Gastrocnemius medialis (tissue), 4 donors: Measurements from ENCODE around the gene PARP8.

Experiments
- CTCF ChIP-seq, 5 experiments: fragments of 450-650 bp in 3 of 5; fragments of 200-600 bp in 2 of 5; sonication (generic) in 2 of 5; IDR thresholded peaks in 4 of 5; conservative IDR thresholded peaks in 1 of 5; 1 replicate in 4 of 5; 2 replicates in 1 of 5; pipeline ENCODE4 v1.5.1; 2016 to 2019; ENCODE audit warnings: antibody characterized with exemption in 5 of 5, mild to moderate bottlenecking in 3 of 5, moderate library complexity in 3 of 5
- POLR2A ChIP-seq, 2 donors: fragments of 450-650 bp; IDR thresholded peaks; one replicate each; pipeline ENCODE4 v1.6.1; 2017; ENCODE audit warnings: antibody characterized with exemption in 2 of 2, mild to moderate bottlenecking in 2 of 2, moderate library complexity in 2 of 2

GRCh38 chr5:50655067-50655809 is 11.2 kb upstream of the PARP8 start:
- no peak for TF ChIP-seq POLR2A (IDR thresholded peaks at IDR 0.05)
- TF ChIP-seq CTCF (IDR thresholded peaks at IDR 0.05 in 4 of 5, conservative IDR thresholded peaks at IDR 0.05 in 1 of 5) = no peak
